OCI-LY1 (cell line): ENCODE measurements around the gene SAAL1.
"Not testable (repeated sequence)": the region's sequence is repeated elsewhere in the genome, so short reads cannot be mapped to it uniquely, and the experiment has no call there.

ENCODE experiments used
- EZH2 ChIP-seq: fragments of 200-600 bp; sonication (generic), shearing (Covaris generic); IDR thresholded peaks from 2 replicates; pipeline ENCODE4 v1.8.0; 2017; ENCODE audit warnings: borderline replicate concordance, mixed run types, mild to moderate bottlenecking, antibody characterized with exemption, low read length, moderate library complexity, mixed read lengths
- TF ChIP-seq, protein P1 (sequence below): fragments of 200-600 bp; sonication (generic), shearing (Covaris generic); IDR thresholded peaks from 2 replicates; pipeline ENCODE4 v1.5.1; 2017; ENCODE audit warnings: mild to moderate bottlenecking, antibody characterized with exemption, low read length, moderate library complexity, mixed read lengths

DNA sequence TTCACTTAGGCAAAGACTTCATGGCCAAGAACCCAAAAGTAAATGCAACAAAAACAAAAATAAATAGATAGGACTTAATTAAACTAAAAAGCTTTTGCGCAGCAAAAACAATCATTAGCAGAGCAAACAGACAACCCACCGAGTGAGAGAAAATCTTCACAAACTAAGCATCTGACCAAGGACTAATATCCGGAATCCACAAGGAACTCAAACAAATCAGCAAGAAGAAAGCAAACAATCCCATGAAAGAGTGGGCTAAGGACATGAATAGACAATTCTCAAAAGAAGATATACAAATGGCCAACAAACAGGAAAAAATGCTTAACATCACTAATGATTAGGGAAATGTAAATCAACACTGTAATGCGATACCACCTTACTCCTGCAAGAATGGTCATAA is 25.2 kb upstream of the SAAL1 start:
- TF ChIP-seq EZH2 = not testable (repeated sequence)
- TF ChIP-seq, protein P1, sequence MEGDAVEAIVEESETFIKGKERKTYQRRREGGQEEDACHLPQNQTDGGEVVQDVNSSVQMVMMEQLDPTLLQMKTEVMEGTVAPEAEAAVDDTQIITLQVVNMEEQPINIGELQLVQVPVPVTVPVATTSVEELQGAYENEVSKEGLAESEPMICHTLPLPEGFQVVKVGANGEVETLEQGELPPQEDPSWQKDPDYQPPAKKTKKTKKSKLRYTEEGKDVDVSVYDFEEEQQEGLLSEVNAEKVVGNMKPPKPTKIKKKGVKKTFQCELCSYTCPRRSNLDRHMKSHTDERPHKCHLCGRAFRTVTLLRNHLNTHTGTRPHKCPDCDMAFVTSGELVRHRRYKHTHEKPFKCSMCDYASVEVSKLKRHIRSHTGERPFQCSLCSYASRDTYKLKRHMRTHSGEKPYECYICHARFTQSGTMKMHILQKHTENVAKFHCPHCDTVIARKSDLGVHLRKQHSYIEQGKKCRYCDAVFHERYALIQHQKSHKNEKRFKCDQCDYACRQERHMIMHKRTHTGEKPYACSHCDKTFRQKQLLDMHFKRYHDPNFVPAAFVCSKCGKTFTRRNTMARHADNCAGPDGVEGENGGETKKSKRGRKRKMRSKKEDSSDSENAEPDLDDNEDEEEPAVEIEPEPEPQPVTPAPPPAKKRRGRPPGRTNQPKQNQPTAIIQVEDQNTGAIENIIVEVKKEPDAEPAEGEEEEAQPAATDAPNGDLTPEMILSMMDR = not testable (repeated sequence)
